HG03039 (cell line): ENCODE data around the gene GAS2L3.
"Not testable (repeated sequence)": the region's sequence is repeated elsewhere in the genome, so short reads cannot be mapped to it uniquely, and the experiment has no call there.

Source experiments
- ATAC-seq: cut with Tn5 transposase; IDR thresholded peaks from one replicate; pipeline ENCODE4 v1.9.1; 2021; ENCODE audit warnings: mild to moderate bottlenecking, moderate library complexity; ENCODE audit not compliant: unreplicated experiment

The GAS2L3 gene

GRCh38 chr12:100574187-100575074, 947 bp downstream of the GAS2L3 start:
- no peak for ATAC-seq

GRCh38 chr12:100576331-100577036, 3.0 kb downstream of the GAS2L3 start:
- no peak for ATAC-seq

- no peak for ATAC-seq
These were observed 5.4 kb downstream of the GAS2L3 start for GRCh38 chr12:100578923-100579322.

- ATAC-seq: no peak
These were observed 6.4 kb downstream of the GAS2L3 start for GRCh38 chr12:100579844-100580243.

- no peak for ATAC-seq
These were observed 10.8 kb downstream of the GAS2L3 start for GRCh38 chr12:100584256-100584655.

- ATAC-seq: no peak
These were observed 18.5 kb downstream of the GAS2L3 start for GRCh38 chr12:100591979-100592378.

GRCh38 chr12:100593490-100593889, 20.0 kb downstream of the GAS2L3 start:
- ATAC-seq: no peak

- no peak for ATAC-seq
These were observed 28.1 kb downstream of the GAS2L3 start for GRCh38 chr12:100601626-100602025.

GRCh38 chr12:100602997-100603396, 29.5 kb downstream of the GAS2L3 start:
- not testable (repeated sequence) for ATAC-seq

GRCh38 chr12:100608776-100609175, 35.3 kb downstream of the GAS2L3 start:
- no peak for ATAC-seq

GRCh38 chr12:100610666-100611430, 37.4 kb downstream of the GAS2L3 start:
- ATAC-seq: no peak

- ATAC-seq: no peak
These were observed 39.1 kb downstream of the GAS2L3 start for GRCh38 chr12:100612606-100613005.

- no peak for ATAC-seq
These were observed 51.1 kb downstream of the GAS2L3 start for GRCh38 chr12:100624571-100624970.

GRCh38 chr12:100632445-100632892, 59.0 kb downstream of the GAS2L3 start:
- no peak for ATAC-seq

GRCh38 chr12:100633082-100633785, 59.8 kb downstream of the GAS2L3 start:
- ATAC-seq: not testable (repeated sequence)

- ATAC-seq: no peak
These were observed 69.8 kb downstream of the GAS2L3 start for GRCh38 chr12:100643246-100643645.

- ATAC-seq: no peak
These were observed 73.4 kb downstream of the GAS2L3 start for GRCh38 chr12:100646896-100647295.

GRCh38 chr12:100651108-100651507, 77.6 kb downstream of the GAS2L3 start:
- no peak for ATAC-seq

GRCh38 chr12:100651694-100652093, 78.2 kb downstream of the GAS2L3 start:
- ATAC-seq: no peak

GRCh38 chr12:100652488-100652887, 79.0 kb downstream of the GAS2L3 start:
- no peak for ATAC-seq

GRCh38 chr12:100656141-100656540, 82.7 kb downstream of the GAS2L3 start:
- ATAC-seq: no peak
